Measurements from ENCODE around the gene TSPAN11.

The TSPAN11 gene

DNA sequence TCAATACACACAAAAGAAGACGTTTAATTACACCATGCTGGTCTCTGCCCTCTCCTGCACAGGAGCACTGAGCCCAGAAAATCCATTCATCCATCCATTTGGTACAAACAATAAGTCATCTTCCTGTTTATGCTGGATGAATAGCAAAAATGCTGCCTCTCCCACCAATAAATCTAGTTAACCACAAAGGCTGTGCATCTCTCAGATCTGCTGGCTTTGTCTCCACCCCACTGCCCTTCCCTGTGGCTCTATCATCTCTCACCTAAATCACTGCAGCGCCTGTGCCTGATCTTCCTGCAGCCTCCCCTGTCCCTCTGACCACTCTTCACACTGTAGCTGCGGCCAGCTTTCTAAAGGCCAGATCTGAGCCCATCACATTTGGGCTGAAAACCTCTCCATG lies 74.2 kb downstream of the TSPAN11 start:
- H3K4me3 ChIP-seq (ENCODE audit: low read depth, low read length), result no peak overlapping the region
- TF ChIP-seq, protein P1, sequence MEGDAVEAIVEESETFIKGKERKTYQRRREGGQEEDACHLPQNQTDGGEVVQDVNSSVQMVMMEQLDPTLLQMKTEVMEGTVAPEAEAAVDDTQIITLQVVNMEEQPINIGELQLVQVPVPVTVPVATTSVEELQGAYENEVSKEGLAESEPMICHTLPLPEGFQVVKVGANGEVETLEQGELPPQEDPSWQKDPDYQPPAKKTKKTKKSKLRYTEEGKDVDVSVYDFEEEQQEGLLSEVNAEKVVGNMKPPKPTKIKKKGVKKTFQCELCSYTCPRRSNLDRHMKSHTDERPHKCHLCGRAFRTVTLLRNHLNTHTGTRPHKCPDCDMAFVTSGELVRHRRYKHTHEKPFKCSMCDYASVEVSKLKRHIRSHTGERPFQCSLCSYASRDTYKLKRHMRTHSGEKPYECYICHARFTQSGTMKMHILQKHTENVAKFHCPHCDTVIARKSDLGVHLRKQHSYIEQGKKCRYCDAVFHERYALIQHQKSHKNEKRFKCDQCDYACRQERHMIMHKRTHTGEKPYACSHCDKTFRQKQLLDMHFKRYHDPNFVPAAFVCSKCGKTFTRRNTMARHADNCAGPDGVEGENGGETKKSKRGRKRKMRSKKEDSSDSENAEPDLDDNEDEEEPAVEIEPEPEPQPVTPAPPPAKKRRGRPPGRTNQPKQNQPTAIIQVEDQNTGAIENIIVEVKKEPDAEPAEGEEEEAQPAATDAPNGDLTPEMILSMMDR (IDR thresholded peaks at IDR 0.05; ENCODE audit: borderline replicate concordance, insufficient read depth, low read depth, low read length), result no peak

DNA sequence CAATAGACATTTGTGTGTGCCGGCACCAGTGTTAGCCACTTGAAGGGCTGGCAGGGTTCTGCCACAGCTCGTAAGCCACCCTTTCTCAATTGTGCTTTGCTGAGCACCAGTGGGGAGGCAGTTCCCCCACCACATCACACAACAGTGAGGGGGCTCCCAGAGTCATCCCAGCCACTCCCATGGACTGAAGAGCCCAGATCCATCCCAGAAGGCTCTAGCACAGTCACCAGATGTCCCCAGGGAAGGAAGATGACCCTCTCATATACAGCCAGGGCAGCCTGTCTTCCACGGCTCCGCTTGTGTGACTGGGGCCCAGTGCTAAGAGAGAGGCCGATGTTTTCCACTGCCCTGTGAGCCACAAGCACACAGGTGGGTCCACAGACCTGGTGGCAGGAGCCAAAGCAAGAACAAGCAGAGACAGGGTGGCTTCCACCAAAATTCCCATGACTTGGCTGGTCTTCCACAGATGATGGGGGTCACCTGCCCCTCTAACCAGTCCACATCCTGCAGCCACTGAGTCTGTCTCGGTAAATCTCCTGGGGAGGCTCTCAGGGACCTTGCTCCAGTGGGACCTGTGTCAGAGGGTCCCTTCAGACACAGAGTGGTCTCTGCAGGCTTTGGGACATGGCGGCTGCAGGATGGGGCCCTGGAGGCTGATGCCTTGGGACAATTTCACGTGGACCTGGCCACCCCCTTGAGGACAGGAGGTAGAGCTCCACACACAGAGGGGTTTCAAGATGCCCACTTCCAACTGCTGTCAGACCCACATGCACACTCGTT lies 75.2 kb downstream of the TSPAN11 start:
- H3K4me3 ChIP-seq (ENCODE audit: low read depth, low read length), result no peak overlapping the region
- TF ChIP-seq, protein P1 (IDR thresholded peaks at IDR 0.05; ENCODE audit: borderline replicate concordance, insufficient read depth, low read depth, low read length), result no peak

DNA sequence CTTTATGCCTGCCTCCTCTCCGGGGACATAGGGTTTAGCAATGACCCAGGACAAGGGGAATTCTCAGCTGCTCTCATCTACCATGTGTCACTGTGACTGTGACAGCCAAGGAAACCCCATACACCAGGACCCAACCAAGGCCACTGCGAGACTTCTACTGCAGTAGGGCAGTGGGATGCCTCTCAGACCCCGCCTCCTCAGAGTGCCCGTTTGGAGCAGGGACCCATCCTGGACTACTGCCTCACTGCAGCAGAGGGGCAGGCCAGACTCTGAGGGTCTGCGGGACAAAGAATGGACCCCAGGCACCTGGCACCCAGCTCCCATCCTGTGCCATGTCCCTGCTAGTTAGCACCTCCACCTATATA lies 75.8 kb downstream of the TSPAN11 start:
- no peak overlapping the region for H3K4me3 ChIP-seq (ENCODE audit: low read depth, low read length)
- TF ChIP-seq, protein P1 (IDR thresholded peaks at IDR 0.05; ENCODE audit: borderline replicate concordance, insufficient read depth, low read depth, low read length), result no peak

DNA sequence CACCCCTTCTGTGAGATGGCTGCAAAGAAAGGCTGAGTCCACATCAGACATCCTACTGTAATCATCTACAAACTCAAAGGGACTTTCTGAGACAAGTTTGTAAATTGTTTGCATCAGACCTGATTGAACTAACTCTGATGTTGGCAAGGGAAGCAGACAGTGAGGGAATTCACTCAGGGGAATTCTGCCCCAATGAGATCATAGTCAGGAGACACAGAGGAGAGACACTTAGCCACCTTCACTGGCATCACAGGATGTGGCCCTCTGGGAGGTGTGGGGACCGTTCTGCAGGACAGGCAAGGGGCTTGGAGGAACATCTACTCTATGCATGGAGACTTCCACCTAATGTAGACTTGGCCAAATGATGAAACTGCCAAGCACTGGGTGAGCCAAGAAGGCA lies 76.5 kb downstream of the TSPAN11 start:
- TF ChIP-seq, protein P1 (IDR thresholded peaks at IDR 0.05; ENCODE audit: borderline replicate concordance, insufficient read depth, low read depth, low read length), result no peak

DNA sequence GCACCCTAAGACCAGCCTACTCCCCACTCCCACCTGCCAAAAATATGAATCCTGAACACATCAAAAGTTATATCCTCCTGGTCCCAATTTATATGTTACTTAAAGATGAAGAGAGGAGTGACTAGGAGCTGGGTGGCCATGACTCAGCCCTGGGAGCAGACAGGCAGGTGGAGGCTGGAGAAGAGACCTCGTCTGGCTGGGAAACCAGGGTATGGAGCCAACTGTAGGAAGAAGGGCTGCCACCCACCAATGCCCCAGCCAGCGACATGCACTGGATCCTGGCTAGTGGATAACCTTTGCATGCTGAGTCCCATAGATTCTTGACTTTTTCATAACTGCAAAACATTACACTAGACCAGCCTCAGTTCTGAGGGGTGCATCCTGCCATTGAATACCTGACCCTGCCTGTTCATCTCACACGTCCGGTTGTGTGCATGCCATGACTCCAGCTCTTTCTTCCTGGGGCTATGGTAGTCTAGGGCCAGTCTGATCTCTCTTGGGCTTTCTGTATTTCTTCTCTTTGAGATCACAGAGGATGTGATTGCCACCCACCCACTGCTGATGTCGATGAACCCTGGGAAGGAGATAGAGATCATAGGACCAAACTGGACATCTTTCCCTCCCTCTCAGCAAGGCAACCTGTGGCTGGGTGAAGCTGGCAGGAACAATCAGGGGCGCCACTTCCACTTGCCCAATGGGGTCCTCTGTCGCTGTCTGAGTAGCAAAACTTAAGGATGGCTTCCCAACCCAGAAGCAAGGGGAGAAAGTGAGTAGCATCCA lies 77.5 kb downstream of the TSPAN11 start:
- TF ChIP-seq, protein P1 (IDR thresholded peaks at IDR 0.05; ENCODE audit: borderline replicate concordance, insufficient read depth, low read depth, low read length), result no peak
- H3K4me3 ChIP-seq (ENCODE audit: low read depth, low read length), result no peak overlapping the region

More for the DNA sequence above, 76.5 kb downstream of the TSPAN11 start:
- no peak overlapping the region for H3K4me3 ChIP-seq (ENCODE audit: low read depth, low read length)

DNA sequence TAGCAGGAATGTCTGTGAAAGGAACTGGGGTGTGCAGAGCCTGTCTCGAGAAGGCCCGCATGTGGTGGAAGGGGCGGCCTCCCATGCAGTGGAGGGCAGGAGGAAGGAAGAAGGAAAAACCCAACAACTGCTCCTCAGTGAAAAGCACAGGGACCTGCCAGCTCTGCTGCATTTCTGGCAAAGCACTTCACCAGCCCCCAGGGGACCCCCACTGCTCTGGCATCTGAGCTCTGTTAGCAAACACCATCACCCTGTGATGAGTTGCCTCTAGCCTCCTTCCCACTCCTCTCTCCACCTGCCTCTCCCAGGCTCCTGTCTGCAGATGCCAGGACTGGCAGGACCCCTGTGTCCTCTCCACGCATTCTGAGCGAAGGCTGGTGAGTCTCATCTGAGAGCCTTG lies 78.1 kb downstream of the TSPAN11 start:
- TF ChIP-seq, protein P1 (IDR thresholded peaks at IDR 0.05; ENCODE audit: borderline replicate concordance, insufficient read depth, low read depth, low read length), result no peak
- no peak overlapping the region for H3K4me3 ChIP-seq (ENCODE audit: low read depth, low read length)
